K562 (cell line): Measurements from ENCODE around the gene GPR33. TPM values are rescaled to one million over a fixed set of nuclear protein-coding genes. Genes with fewer than 3 reads are reported as not detected.

ENCODE experiments used
- ATAC-seq: fragments of 200-7000 bp; cut with Tn5 transposase; 3 replicates; pipeline ENCODE4 v1.9.1; 2020; ENCODE audit warnings: moderate library complexity
- BruUV-seq: library from RNA; stranded (reverse); fragments of 400-500 nt; replicated peaks from 2 replicates; lab custom pipeline; 2021; lab: Mats Ljungman, UMichigan
- CTCF ChIA-PET: fragments of 300-600 bp; formaldehyde crosslinking; extraction: SDS; loops from one replicate; lab custom pipeline; 2021; ENCODE audit warnings: low intra/inter-chr PET ratio; lab: Yijun Ruan, JAX
- POLR2A ChIA-PET: fragments of 300-600, 350-650 bp; sonication (Branson Sonifier 250); formaldehyde crosslinking; extraction: SDS; loops from one replicate; lab custom pipeline; 2021; ENCODE audit warnings: antibody characterized with exemption, inconsistent platforms; lab: Yijun Ruan, JAX
- DNase-seq, 4 experiments: peaks; one replicate each; pipeline versions ENCODE4 v3.0.0 to v3.0.0-alpha.2; 2011 to 2018; ENCODE audit warnings: low spot score in 3 of 4, mixed read lengths in 3 of 4; ENCODE audit errors: extremely low read depth in 1 of 4
- FAIRE-seq: peaks from 2 replicates; lab custom pipeline; 2011; peaks lifted over from hg19 to GRCh38; lab: Jason Lieb, UNC
- H2AFZ ChIP-seq: 2 replicates; pipeline ENCODE4 v1.6.0; 2011; ENCODE audit warnings: low read depth, low read length, control low read depth, inconsistent platforms
- H3K27ac ChIP-seq: fragments of 200-600 bp; 3 replicates; pipeline ENCODE4 v1.8.0; 2011; ENCODE audit warnings: low read depth, mild to moderate bottlenecking, control low read depth, inconsistent platforms, low read length, moderate library complexity, mixed read lengths; ENCODE audit errors: extremely low read depth
- H3K27me3 ChIP-seq, 2 experiments: fragments of 300-600 bp in 1 of 2; 2 replicates in 1 of 2; 3 replicates in 1 of 2; pipeline versions ENCODE4 v1.6.0 to v1.8.0; 2011; ENCODE audit warnings: inconsistent platforms in 2 of 2, low read length in 2 of 2, mild to moderate bottlenecking in 1 of 2, mixed read lengths in 1 of 2, moderate library complexity in 1 of 2; ENCODE audit not compliant: control insufficient read depth in 2 of 2, insufficient read depth in 2 of 2
- H3K36me3 ChIP-seq: fragments of 300-600 bp; 3 replicates; pipeline ENCODE4 v1.8.0; 2011; ENCODE audit warnings: mild to moderate bottlenecking, low read length, inconsistent platforms; ENCODE audit not compliant: control insufficient read depth, insufficient read depth
- H3K4me1 ChIP-seq, 2 experiments: fragments of 200-600 bp in 1 of 2; replicated peaks in 1 of 2; 2 replicates in 1 of 2; 3 replicates in 1 of 2; pipeline versions ENCODE4 v1.5.1 to v1.8.0; 2011; ENCODE audit warnings: inconsistent platforms in 2 of 2, low read length in 2 of 2, mild to moderate bottlenecking in 1 of 2, mixed read lengths in 1 of 2, moderate library complexity in 1 of 2; ENCODE audit not compliant: control insufficient read depth in 2 of 2, insufficient read depth in 2 of 2
- H3K4me2 ChIP-seq: 2 replicates; pipeline ENCODE4 v1.6.1; 2011; ENCODE audit warnings: low read length, control low read depth, inconsistent platforms, mixed read lengths; ENCODE audit not compliant: insufficient read depth
- H3K4me3 ChIP-seq: fragments of 200-600 bp; sonication (generic), shearing (Covaris generic); 2 replicates; pipeline ENCODE4 v1.5.1; 2016; ENCODE audit warnings: control low read depth, inconsistent platforms
- H3K79me2 ChIP-seq: fragments of 200-600 bp; 3 replicates; pipeline ENCODE4 v1.8.0; 2011; ENCODE audit warnings: low read length, inconsistent platforms; ENCODE audit not compliant: control insufficient read depth, insufficient read depth
- H3K9ac ChIP-seq, 2 experiments: 2 replicates each; pipeline versions ENCODE4 v1.6.0 to v1.6.1; 2011; ENCODE audit warnings: low read depth in 2 of 2, low read length in 2 of 2, control low read depth in 1 of 2, inconsistent platforms in 1 of 2, mild to moderate bottlenecking in 1 of 2, mixed read lengths in 1 of 2; ENCODE audit not compliant: insufficient read depth in 1 of 2
- H3K9me1 ChIP-seq: one replicate; pipeline ENCODE4 v1.6.0; 2011; ENCODE audit warnings: inconsistent platforms, mild to moderate bottlenecking, low read length, moderate library complexity; ENCODE audit not compliant: control insufficient read depth, insufficient read depth
- H3K9me3 ChIP-seq: replicated peaks from 2 replicates; pipeline ENCODE4 v1.5.1; 2011; ENCODE audit warnings: low read depth, low read length, inconsistent platforms; ENCODE audit not compliant: control insufficient read depth, insufficient read depth
- H4K20me1 ChIP-seq: replicated peaks from 2 replicates; pipeline ENCODE4 v1.6.1; 2011; ENCODE audit warnings: low read length, inconsistent platforms, mixed read lengths; ENCODE audit not compliant: control insufficient read depth, insufficient read depth
- CAMTA2 ChIP-seq: fragments of 250-450 bp; sonication (Bioruptor Pico); conservative IDR thresholded peaks from 2 replicates; pipeline ENCODE4 v1.5.1; 2022
- CEBPB ChIP-seq: fragments of 450-650 bp; IDR thresholded peaks from 2 replicates; pipeline ENCODE4 v1.6.1; 2016; ENCODE audit warnings: missing genetic modification characterization, missing compliant biosample characterization
- EWSR1 ChIP-seq: fragments of 450-650 bp; IDR thresholded peaks from 2 replicates; pipeline ENCODE4 v1.6.1; 2018; ENCODE audit warnings: borderline replicate concordance, mild to moderate bottlenecking, low read depth, moderate library complexity; ENCODE audit not compliant: partially characterized antibody
- ID3 ChIP-seq, 2 experiments: fragments of 250-450 bp in 1 of 2; fragments of 450-650 bp in 1 of 2; sonication (Bioruptor Pico) in 1 of 2; IDR thresholded peaks; 2 replicates each; pipeline versions ENCODE4 v1.6.1 to v1.8.0; 2016 to 2021; ENCODE audit warnings: mild to moderate bottlenecking in 2 of 2, moderate library complexity in 2 of 2, missing compliant biosample characterization in 1 of 2, missing genetic modification characterization in 1 of 2
- KDM1A ChIP-seq, 2 experiments: fragments of 450-650 bp; IDR thresholded peaks; 2 replicates each; pipeline ENCODE4 v1.6.1; 2016; ENCODE audit warnings: mild to moderate bottlenecking in 2 of 2
- RERE ChIP-seq: sonication (generic); formaldehyde crosslinking; IDR thresholded peaks from 2 replicates; pipeline ENCODE4 v1.8.0; 2023; ENCODE audit warnings: missing genetic modification reagents, mild to moderate bottlenecking, borderline replicate concordance
- SMAD2 ChIP-seq: fragments of 150-350 bp; IDR thresholded peaks from 2 replicates; pipeline ENCODE4 v1.6.1; 2014; ENCODE audit warnings: low read depth, mild to moderate bottlenecking, low read length
- ZFP1 ChIP-seq: fragments of 450-650 bp; formaldehyde crosslinking; IDR thresholded peaks from 2 replicates; pipeline ENCODE4 v1.4.0; 2020; ENCODE audit warnings: mild to moderate bottlenecking, mixed read lengths
- ZNF316 ChIP-seq: fragments of 450-650 bp; IDR thresholded peaks from 2 replicates; pipeline ENCODE4 v1.6.1; 2016
- ZNF384 ChIP-seq: IDR thresholded peaks from 2 replicates; pipeline ENCODE4 v1.6.1; 2012; ENCODE audit warnings: low read depth, low read length, improper control_type of control experiment
- WGBS: fragments of 100-300 bp; shearing (Covaris generic); methylation state at CpG from one replicate; pipeline ENCODE4 v1.1.6; 2016; ENCODE audit warnings: low coverage, mixed read lengths; ENCODE audit not compliant: insufficient coverage; ENCODE audit errors: missing lambda C conversion rate; 5-methylcytosine and 5-hydroxymethylcytosine counted together
- in situ Hi-C: fragments of 300-500 bp; cut with MboI; formaldehyde crosslinking; loops from 4 replicates; pipeline ENCODE4 v1.15.0; 2018; ENCODE audit warnings: inconsistent platforms, mixed read lengths
- intact Hi-C: fragments of 100-400 bp; cut with micrococcal nuclease; formaldehyde crosslinking; loops from 2 replicates; pipeline ENCODE4 v1.14.2; 2022
- polyA plus RNA-seq, 8 experiments: library from polyadenylated mRNA; depleted of rRNA in 4 of 8; stranded (reverse) in 5 of 8; unstranded in 3 of 8; fragments of >200 nt; fragmentation: Nextera tagmentation in 2 of 8; fragmentation: Illumina TruSeq in 1 of 8; extraction: Ambion mirVana in 2 of 8; extraction: Trizol in 1 of 8; gene quantifications; 2 replicates each; pipeline versions ENCODE4 v1.2.1 to v1.2.3, GENCODE V29; 2011 to 2014; ENCODE audit warnings: inconsistent platforms in 1 of 8, missing spikeins in 1 of 8
- total RNA-seq, 7 experiments: library from RNA; depleted of rRNA in 6 of 7; stranded (reverse); fragments of >200 nt in 6 of 7; fragmentation: Illumina TruSeq in 2 of 7; extraction: Trizol in 2 of 7; gene quantifications; 2 replicates each; pipeline versions ENCODE4 v1.2.1 to v1.2.3, GENCODE V29; 2011 to 2021; ENCODE audit warnings: low replicate concordance in 1 of 7
- TF ChIP-seq, protein P1 (sequence below): sonication (generic); formaldehyde crosslinking; IDR thresholded peaks from 2 replicates; pipeline ENCODE4 v1.8.0; 2022; ENCODE audit warnings: mild to moderate bottlenecking, missing genetic modification reagents
- TF ChIP-seq, protein P2 (sequence below): fragments of 250-450 bp; sonication (Bioruptor Pico); IDR thresholded peaks from 2 replicates; pipeline ENCODE4 v1.8.0; 2022; ENCODE audit warnings: moderate library complexity, mild to moderate bottlenecking, inconsistent platforms

Gene GPR33
- total and polyA plus RNA-seq, 9 of the 15 experiments (the other 6 are each of a cell fraction or from before 2014, with no cell fraction given), result not detected

- no peaks in the 10 kb centered on the region for H3K4me1 ChIP-seq
- no peak overlapping the region for H3K9ac ChIP-seq
- no peaks in the 10 kb centered on the region for H3K79me2 ChIP-seq
- intact Hi-C loops, result loop anchor here (10.0 kb wide), 1 partner anchor 573 kb away; the partner anchor contains the start of gene ARHGAP5
- CTCF ChIA-PET, result no interaction called here
- in situ Hi-C loops, result loop anchor here (25.0 kb wide), 1 partner anchor 760 kb away; no protein-coding TSS in a partner anchor
- ATAC-seq, result no peak
- H2AFZ ChIP-seq, result no peak overlapping the region
- no peaks in the 10 kb centered on the region for H3K9me3 ChIP-seq
- no peak overlapping the region for H3K27ac ChIP-seq
- no peak overlapping the region for H3K4me3 ChIP-seq
- H4K20me1 ChIP-seq, result no peaks in the 10 kb centered on the region
- 0% methylated on average over 2 of the region's 2 CpGs for WGBS
- no TSS peak for BruUV-seq
- no peak overlapping the region for H3K4me2 ChIP-seq
- no peak for DNase-seq
- no peaks in the 10 kb centered on the region; a peak in 1 of 5 replicates for H3K27me3 ChIP-seq
- no peaks in the 10 kb centered on the region for H3K9me1 ChIP-seq
- no peak for FAIRE-seq
- H3K36me3 ChIP-seq, result no peaks in the 10 kb centered on the region
- POLR2A ChIA-PET, result no interaction called here
- TF ChIP-seq CAMTA2 (CRISPR knock-in tag), result no peak
- TF ChIP-seq ZFP1 (CRISPR knock-in tag), result no peak
- TF ChIP-seq SMAD2, result no peak
- TF ChIP-seq RERE, result no peak
- no peak for TF ChIP-seq EWSR1
- TF ChIP-seq CEBPB (tag), result no peak
- TF ChIP-seq, protein P1, sequence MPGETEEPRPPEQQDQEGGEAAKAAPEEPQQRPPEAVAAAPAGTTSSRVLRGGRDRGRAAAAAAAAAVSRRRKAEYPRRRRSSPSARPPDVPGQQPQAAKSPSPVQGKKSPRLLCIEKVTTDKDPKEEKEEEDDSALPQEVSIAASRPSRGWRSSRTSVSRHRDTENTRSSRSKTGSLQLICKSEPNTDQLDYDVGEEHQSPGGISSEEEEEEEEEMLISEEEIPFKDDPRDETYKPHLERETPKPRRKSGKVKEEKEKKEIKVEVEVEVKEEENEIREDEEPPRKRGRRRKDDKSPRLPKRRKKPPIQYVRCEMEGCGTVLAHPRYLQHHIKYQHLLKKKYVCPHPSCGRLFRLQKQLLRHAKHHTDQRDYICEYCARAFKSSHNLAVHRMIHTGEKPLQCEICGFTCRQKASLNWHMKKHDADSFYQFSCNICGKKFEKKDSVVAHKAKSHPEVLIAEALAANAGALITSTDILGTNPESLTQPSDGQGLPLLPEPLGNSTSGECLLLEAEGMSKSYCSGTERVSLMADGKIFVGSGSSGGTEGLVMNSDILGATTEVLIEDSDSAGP (CRISPR knock-in tag), result no peak
- TF ChIP-seq, protein P2, sequence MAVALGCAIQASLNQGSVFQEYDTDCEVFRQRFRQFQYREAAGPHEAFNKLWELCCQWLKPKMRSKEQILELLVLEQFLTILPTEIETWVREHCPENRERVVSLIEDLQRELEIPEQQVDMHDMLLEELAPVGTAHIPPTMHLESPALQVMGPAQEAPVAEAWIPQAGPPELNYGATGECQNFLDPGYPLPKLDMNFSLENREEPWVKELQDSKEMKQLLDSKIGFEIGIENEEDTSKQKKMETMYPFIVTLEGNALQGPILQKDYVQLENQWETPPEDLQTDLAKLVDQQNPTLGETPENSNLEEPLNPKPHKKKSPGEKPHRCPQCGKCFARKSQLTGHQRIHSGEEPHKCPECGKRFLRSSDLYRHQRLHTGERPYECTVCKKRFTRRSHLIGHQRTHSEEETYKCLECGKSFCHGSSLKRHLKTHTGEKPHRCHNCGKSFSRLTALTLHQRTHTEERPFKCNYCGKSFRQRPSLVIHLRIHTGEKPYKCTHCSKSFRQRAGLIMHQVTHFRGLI, result no peak
- no peak for TF ChIP-seq ZNF384
- no peak for TF ChIP-seq ZNF316
- no peak for TF ChIP-seq ID3 (CRISPR knock-in tag; IDR thresholded peaks at IDR 0.05)
- TF ChIP-seq ID3 (tag; IDR thresholded peaks at IDR 0.05), result no peak
- no peak for TF ChIP-seq KDM1A (IDR thresholded peaks at IDR 0.05)
Measured at GRCh38 chr14:31501870-31502269, 14.0 kb upstream of the GPR33 start.
